SKM-1 (cell line): ENCODE measurements around the gene NRN1.

Source experiments
- DNase-seq: peaks from one replicate; lab custom pipeline; 2025; ENCODE audit not compliant: unreplicated experiment; lab: John Stamatoyannopoulos, UW

NRN1 gene

DNA sequence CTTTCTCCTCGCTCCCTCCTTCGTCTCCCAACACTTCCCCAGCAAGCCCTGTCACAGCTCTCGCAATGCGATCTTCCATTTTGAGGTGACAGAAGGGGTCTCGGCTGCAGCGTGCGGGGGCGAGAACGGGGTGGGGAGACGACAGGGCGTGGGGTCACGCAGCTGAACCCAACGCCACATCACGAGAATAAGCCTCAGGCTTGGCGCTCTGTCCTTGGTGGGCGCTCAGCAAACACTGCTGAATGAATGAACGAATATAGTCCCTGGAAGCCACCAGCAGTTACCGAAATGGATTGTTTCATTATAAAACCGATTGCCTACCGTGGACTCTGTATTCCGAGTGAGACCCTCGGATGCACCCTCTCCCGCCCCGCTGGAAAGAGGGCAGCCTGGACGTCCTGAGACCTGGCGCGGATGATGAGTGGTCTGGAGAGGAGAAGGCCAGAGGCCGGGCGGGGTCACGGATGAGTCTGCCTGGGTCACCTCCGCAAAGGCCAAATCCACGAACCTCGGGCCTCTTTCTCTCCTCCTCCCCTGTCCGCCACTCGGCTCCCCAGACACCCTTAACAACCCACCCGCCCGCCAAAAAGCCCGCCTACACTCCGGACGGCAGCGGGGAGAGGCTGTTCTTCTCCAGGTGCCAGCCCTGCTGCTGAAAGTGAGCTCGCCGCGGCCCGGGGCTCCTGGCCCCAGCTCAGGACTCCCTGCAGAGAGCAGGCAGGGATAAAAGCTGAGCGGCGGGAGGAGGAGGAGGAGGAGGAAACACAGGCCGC is 3.7 kb downstream of the NRN1 start:
- no peak for DNase-seq

DNA sequence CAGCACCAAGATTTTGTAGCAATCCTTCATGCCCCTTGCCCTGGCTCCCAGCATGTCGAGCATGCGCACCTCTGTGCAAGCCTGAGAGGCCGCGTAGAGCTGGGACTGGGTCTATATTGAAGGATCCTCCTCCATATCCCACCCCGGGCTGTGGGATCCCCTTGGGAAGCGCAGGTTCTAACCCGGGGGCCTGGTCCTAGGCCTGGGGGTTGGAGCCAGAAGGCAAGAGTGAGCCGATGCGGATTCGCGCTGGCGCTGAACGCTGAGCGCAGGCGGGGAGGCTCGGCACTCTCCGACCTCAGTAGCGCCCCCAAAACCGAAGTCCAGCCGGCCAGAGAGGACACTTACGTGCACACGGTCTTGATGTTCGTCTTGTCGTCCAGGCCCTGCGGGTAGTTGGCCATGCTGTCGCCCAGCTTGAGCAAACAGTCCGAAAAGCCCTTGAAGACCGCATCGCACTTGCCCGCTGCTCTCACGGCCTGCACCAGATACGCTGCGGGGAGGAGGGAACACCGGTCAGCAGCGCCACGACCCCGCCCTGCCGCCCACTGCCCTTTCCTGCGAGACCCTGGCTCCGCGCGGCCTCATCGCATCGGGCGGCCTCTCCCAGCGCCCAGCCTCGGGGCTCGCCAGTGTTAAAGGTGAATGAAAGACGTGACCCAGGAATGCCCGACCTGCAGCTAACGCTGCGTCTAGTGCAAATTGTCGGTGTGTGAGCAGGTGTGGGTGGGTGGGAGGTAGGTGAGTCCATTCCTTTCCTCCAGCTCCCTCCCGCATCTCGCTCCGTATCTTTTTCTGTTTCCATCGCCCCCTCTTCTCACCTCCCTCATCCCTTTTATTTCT is 4.5 kb downstream of the NRN1 start:
- no peak for DNase-seq

DNA sequence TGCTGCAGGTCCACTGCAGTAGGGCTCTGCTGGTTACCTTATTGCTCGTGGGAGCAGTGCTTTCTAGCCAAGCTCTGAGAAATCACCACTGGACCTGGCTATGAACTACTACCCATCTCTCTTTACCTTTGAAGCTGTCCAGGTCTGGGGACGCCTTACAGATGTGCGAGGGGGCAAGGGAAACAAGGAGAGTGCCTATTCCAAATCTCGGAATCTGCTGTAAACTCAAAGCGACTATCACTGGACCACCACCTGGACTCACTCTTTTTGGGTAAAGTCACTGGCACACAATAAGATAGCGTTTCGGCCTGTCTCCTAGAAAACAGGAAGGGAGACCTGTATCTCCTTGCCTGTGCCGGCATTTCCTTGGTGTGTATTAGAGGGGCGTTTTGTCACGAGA is 5.3 kb downstream of the NRN1 start:
- DNase-seq, result no peak

DNA sequence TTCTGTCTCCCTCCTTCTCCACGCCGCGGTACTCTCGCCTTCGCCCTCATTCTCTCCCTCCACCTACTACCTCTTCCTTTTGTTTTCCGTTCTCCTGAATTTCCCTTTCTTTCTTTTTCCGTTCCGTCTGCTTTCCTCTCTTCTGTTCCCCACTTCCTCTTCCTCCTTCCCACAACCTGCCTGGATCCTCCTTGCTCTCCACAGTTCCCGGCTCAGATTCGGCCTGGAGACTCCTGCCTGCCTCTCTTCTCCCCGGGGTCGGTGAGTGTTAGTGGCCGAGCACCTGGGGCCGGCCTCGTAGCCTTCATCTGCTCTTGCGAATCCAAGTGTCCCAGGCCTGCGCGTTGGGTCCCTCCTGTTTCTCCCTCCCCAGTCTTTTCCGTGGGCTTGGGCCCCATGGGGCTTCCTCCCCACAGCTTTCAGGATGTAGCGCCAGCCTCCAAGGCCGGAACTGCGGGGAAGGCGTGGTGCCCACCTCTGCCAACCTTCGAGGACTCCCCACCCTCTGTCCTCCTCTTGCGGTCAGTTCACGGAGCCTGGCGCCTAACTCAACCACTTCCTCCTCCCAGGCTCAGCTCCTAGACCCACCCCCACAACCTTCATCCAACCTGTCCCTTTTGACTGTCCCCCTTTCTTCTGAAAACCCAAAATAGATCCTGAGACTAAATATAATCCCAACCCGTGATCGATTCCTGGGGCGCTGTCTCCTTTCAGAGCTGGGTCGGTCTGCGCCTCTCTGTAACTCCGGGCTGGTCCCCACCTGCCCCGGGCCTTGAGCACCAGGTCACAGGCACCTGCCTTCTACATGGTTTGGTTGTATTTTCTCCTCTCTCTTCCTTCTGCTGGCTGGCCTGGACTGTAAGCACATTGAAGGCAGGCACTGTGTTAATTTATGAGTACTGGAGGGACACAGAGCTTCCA is 6.8 kb downstream of the NRN1 start:
- no peak for DNase-seq

DNA sequence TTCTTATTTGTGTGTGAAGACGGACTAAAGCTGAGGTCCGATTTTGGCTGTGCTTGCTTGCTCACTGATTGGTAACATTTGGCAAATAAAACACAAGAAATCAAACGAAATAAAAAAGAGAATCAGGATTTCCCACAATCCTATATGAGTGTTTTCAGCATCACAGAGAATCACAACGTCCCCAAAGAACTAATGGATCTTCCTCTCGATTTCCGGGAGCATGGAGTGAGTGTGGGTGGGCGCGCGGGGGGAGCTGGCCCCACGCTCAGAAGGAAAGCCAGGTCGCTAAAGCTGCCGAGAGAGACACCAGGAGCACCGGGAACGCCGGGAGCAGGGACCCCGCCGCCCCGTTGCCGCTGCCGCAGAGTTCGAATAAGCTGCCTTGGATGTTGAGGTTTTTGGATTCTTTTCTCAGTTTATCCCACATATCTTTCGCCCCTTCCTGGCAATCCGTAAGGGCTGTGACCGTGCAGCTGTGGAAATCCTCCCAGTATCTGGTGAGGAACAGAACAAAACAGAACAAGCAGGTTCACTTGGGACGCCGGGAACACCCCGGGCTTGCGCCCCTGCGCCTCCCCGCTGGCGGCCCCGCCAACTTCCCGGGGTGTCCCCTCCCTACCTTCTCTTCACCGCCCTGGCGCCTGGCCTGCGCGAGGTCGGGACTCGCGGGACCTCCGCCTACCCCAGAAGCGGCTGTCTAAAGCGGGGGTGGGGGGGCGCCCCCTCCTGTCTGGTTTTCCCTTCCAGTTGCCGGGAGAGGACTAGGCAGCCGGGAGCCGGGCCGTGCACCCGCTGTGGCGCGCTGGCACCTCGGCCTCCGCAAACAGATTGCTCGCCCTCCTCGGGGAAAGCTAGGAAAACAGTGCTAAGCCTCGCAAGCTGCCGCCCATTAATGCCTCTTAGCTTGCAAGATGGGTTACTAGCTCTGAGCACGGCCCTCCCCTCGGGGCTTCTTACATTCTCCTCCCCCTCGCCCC is 7.7 kb downstream of the NRN1 start:
- no peak for DNase-seq

DNA sequence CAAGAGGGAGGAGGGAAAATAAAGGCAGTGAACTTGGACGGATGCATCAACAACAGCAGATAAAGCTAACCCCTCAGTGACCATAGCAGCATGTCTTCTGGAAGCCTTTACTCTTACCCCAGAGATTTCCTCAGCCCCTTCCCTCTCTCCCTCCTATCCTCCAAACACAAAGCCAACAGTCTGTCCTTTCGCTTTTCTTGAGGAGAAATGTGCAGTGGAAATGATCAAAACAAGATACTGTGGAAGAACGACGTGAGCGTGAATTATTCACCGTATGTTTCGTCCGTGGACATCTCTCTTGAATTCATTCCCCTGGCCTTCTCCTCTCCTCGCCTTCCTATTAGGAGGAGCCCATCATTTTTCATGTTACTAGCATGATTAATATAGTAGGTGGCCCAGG is 8.5 kb downstream of the NRN1 start:
- DNase-seq, result no peak

DNA sequence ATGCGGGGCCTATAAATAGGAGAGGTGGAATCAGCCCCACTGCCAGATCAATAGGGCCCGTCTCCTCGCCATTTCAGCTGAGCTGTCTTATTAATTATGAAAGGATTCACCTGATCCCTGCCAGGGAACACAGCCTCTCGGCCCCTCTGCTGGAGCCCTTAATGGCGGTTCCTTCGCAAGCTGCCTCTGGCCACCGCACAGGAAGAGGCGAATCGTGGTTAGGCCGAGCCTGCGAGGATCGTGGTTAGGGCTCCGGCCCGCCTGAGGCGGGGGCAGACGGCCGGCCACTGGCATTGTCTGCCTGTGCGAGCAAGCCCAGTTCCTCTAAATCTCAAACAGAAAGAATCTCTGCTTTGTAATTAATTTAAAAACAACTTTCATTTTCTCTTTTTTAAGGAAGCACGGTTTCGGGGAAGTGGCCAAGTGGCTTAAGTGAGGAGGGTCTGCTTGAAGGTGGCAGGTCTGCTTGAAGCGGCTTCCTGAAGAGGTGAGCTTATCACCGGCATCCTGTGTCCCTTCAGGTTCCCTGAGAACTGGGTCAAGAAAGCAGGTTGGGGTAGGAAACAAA is 9.2 kb downstream of the NRN1 start:
- DNase-seq, result no peak

DNA sequence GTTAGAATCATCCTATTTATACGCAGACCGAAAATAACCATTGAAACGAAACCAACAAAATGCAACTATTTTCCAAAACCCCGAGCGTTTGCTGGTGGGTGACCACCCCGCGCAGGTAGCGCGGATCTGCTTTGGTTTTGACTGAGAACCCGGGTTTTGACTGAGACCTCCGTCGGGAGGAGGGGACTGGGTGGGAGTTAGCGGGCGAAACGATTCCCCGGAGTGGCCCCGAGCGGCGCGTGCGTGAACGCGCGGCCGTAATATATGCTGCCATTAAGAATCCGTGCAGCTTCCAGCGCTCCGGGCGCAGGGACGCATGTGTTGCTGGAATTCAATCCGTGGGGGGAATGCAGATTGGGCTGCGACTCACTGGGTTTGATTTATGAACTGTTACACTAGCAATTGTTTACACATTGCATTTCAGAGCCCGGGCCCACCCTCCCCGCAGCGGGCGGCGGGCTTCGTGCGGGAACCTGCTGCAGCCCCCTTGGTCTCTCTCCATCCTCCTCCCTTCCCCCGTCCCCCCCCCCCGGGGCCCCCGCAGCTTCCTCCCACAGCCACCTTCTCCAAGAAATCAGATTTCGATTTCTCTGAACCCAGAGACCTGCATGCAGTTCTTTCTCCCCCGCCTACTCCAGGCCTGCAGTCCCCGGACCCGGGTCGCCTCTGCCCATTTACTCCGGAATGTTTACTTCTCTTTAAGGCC is 9.9 kb downstream of the NRN1 start:
- DNase-seq, result no peak

DNA sequence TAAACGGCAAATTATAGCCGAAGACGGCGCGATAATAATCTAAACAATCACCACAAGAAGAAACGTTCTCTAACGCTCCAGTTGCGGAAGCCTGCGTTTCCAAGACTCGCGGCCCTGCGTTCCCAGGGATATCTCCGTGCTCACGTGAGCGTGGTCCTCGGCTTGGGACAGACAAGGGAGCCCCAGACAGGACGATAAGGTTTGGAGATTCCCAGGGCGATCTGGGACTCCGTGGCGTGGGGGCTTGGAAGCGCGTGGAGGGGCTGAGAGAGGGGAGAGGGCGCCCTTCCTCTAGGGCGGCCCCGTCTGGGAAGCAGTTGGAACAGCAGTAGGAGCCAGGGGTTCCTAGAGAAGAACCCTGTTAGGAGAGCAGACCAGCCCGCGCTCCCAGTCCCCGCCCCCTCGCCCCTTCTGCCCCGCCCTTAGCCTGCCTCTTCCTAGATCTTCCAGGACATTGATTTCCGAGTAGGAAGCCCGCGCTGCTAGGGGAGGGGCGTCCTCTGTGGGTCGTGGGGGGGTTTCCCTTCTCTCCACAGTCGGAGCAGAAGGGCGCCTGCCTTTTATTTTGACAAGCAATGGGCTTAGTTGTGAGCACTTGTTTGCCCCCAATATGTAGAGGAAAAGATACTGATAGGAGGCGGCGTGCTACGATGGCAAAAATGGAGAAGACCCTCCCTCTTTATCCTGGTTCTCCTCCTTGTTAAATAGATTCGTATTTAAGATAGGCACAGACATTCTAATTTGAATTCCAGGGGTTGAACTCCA is 10.6 kb downstream of the NRN1 start:
- no peak for DNase-seq

DNA sequence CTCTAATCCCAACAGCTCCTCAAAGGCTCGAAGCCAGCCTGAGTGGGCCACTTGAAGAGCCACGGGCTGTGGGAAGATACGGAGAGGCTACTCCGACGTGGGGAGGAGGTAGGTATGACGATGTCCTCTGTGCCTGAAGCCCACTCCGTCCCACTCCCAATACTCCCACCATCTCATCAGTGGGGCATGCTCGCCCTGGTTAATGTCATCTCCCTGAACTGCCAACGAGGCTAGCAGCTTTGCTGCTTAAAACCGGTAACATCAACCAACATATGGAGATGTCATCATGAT is 11.1 kb downstream of the NRN1 start:
- DNase-seq, result no peak

DNA sequence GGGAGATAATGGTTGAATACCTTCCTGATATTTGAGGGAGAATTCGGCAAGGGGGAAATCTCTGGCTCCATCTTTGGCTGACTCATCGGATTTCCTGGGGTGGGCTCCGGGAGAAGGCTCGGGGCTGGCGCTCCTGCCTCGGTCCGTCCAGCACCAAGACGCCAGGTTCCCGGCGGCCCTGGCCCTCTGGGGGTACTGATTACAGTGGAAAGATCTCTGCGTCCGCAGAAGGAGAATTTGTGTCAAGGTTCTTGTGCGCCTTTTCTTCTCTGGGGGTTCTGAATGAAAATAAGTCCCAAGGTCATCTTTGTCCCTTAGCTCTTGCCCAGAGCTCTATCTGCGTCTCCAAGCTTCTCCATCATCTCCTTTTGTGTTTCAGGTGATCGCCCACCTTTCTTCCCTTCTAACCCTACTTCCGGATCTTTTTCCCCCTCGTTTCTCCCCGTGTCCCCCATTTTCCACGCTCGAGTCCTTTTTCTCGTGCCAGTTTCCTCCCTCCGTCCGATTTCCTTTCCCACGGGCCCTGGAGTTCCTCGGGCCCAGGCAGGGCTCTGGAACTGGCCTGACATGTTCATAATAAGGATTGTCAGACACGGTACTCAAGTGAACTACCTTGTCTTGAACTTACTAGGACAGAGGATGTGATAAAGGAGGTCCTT is 11.6 kb downstream of the NRN1 start:
- DNase-seq, result no peak

DNA sequence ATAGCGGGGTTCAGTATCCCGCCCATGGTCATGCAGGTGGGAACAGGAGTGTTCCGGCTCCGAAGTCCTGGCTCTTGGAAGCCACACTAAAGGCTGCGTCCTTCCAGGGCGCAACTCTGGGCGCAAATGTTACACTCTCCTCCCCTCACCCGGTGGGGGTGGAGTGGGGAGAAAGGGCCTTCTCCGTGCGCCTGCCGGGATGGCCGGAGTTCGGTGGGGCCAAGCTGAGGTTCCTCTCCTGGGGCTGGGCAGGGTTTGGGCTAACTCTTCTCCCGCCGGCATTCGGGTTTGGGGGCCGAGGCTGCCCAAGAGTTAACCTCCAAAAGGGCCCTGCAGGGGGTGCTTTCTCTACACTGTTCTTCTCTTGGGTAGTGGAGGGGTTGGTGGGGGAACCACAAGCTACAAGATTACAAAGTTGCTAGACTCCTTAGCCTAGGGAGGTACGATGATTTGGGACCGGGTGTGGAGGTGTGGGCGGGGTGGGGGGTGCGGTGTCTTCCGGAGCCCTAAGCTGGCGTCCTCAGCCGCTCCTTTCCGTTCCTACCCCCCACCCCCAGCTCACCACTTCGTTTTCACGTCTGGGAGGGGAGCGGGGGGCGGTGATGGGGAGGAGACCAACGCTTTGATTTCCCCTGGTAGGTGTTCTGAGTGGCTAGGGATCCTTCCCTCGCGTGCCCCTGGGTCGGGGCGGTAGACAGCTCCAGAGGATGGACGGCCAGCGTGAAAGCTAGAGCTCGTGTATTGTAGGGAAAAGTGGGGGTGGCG is 12.3 kb downstream of the NRN1 start:
- DNase-seq, result no peak

DNA sequence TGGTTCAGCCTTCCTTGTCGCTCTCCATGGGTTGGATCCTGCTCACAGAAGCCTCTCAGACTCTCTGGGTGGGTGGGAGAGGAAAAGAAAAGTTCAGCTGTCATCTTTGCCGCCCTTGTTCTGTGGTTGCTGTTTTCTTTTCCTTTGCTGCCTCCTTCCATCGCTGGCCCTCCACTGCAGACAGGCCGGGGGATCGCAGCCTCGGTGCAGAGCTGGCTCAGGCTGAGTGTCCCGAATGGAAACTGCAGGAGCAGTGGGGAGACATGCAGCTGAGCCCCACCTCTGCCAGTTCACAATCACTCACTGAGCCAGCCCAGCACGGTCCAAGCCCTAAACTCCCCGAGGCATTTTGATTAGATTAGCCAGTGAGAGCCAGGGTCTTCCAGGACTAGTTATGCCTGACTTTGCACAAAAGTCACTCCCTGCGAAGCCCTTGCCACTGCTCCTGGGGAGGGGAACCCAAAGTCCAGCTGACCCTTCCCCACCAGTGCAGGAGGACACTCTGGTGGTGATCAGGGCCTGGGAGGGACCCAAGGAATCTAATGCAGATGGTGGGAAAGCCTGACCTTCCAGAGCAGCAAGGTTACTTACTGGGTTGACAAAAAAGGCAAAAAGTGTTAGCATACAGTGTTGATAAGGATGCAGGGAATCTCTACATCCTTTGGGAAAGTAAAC is 14.0 kb downstream of the NRN1 start:
- DNase-seq, result no peak

DNA sequence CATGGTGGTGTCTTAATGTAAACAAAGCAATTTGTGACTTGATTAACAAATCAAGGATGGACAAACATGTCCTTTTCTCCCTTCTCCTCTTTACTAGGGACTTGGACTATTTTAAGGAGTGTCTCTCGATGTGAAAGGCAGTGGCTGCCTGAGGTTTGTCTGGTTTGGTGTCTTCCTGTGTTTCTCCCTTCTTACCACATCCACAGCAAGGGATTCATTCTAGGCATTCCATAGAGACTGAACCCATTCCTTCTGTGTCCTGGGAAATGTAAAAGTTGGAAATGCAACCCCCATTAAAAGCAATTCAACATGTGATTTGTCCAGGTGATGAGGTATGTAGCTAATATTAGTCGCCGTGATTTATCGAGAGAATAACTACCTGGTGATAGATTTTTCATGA is 15.9 kb downstream of the NRN1 start:
- DNase-seq, result no peak

DNA sequence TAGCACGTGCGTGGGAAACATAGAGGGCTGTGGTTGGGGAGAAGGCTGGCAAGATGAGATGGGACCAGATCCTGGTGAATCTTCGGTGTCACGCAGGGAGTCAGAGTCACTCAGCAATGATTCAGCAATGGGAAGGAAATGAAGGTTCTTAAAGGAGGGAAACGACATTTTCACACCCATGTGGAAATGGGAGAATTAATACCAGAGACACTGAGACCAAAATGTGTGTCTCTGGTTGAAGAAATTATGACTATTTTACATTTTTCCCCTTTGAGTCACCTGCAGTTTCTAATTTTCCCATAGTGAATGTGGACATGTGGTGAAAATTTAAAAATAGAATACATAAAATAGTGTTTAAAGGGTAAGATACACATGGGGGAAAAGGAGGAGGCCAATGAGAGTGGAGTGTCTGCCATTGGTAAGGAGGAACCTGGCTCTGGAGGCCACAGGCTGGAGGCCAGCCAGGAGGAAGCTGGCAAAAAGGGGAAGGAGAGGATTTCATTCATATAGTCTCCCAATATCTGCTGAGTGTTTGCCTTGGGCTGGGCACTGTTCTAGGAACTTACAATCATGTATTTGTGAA is 17.5 kb downstream of the NRN1 start:
- peak; percentile 85 for DNase-seq

DNA sequence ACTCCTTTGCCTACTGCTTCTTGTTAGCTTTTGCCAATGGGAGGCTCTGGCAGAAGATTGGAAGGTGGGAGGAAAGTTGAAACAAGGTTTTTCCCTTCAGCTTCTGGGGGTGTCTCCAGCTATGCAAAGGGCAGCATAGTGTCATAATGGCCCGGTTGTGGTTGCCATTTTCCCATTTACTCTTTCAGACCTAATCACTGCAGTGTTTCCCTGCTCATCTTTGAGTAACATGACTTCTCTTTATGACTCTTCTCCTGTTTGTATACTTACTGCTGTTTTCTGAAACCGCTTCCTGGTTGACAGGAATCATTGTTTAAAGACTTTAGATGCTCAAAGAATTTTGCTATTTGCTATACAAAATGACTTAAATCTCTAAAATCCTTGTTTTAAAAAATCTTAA is 19.9 kb downstream of the NRN1 start:
- DNase-seq, result no peak
